K562 (cell line): Measurements from ENCODE around the gene HSPA1L. TPM values are rescaled to one million over a fixed set of nuclear protein-coding genes. Genes with fewer than 3 reads are reported as not detected.

Source experiments
- ATAC-seq: fragments of 200-7000 bp; cut with Tn5 transposase; 3 replicates; pipeline ENCODE4 v1.9.1; 2020; ENCODE audit warnings: moderate library complexity
- BruUV-seq: library from RNA; stranded (reverse); fragments of 400-500 nt; replicated peaks from 2 replicates; lab custom pipeline; 2021; lab: Mats Ljungman, UMichigan
- CTCF ChIA-PET: fragments of 300-600 bp; formaldehyde crosslinking; extraction: SDS; loops from one replicate; lab custom pipeline; 2021; ENCODE audit warnings: low intra/inter-chr PET ratio; lab: Yijun Ruan, JAX
- POLR2A ChIA-PET: fragments of 300-600, 350-650 bp; sonication (Branson Sonifier 250); formaldehyde crosslinking; extraction: SDS; loops from one replicate; lab custom pipeline; 2021; ENCODE audit warnings: antibody characterized with exemption, inconsistent platforms; lab: Yijun Ruan, JAX
- DNase-seq, 4 experiments: peaks; one replicate each; pipeline versions ENCODE4 v3.0.0 to v3.0.0-alpha.2; 2011 to 2018; ENCODE audit warnings: low spot score in 3 of 4, mixed read lengths in 3 of 4; ENCODE audit errors: extremely low read depth in 1 of 4
- FAIRE-seq: peaks from 2 replicates; lab custom pipeline; 2011; peaks lifted over from hg19 to GRCh38; lab: Jason Lieb, UNC
- H2AFZ ChIP-seq: 2 replicates; pipeline ENCODE4 v1.6.0; 2011; ENCODE audit warnings: low read depth, low read length, control low read depth, inconsistent platforms
- H3K27ac ChIP-seq: fragments of 200-600 bp; 3 replicates; pipeline ENCODE4 v1.8.0; 2011; ENCODE audit warnings: low read depth, mild to moderate bottlenecking, control low read depth, inconsistent platforms, low read length, moderate library complexity, mixed read lengths; ENCODE audit errors: extremely low read depth
- H3K27me3 ChIP-seq, 2 experiments: fragments of 300-600 bp in 1 of 2; 2 replicates in 1 of 2; 3 replicates in 1 of 2; pipeline versions ENCODE4 v1.6.0 to v1.8.0; 2011; ENCODE audit warnings: inconsistent platforms in 2 of 2, low read length in 2 of 2, mild to moderate bottlenecking in 1 of 2, mixed read lengths in 1 of 2, moderate library complexity in 1 of 2; ENCODE audit not compliant: control insufficient read depth in 2 of 2, insufficient read depth in 2 of 2
- H3K36me3 ChIP-seq: fragments of 300-600 bp; 3 replicates; pipeline ENCODE4 v1.8.0; 2011; ENCODE audit warnings: mild to moderate bottlenecking, low read length, inconsistent platforms; ENCODE audit not compliant: control insufficient read depth, insufficient read depth
- H3K4me1 ChIP-seq, 2 experiments: fragments of 200-600 bp in 1 of 2; replicated peaks in 1 of 2; 2 replicates in 1 of 2; 3 replicates in 1 of 2; pipeline versions ENCODE4 v1.5.1 to v1.8.0; 2011; ENCODE audit warnings: inconsistent platforms in 2 of 2, low read length in 2 of 2, mild to moderate bottlenecking in 1 of 2, mixed read lengths in 1 of 2, moderate library complexity in 1 of 2; ENCODE audit not compliant: control insufficient read depth in 2 of 2, insufficient read depth in 2 of 2
- H3K4me2 ChIP-seq: 2 replicates; pipeline ENCODE4 v1.6.1; 2011; ENCODE audit warnings: low read length, control low read depth, inconsistent platforms, mixed read lengths; ENCODE audit not compliant: insufficient read depth
- H3K4me3 ChIP-seq: fragments of 200-600 bp; sonication (generic), shearing (Covaris generic); 2 replicates; pipeline ENCODE4 v1.5.1; 2016; ENCODE audit warnings: control low read depth, inconsistent platforms
- H3K79me2 ChIP-seq: fragments of 200-600 bp; 3 replicates; pipeline ENCODE4 v1.8.0; 2011; ENCODE audit warnings: low read length, inconsistent platforms; ENCODE audit not compliant: control insufficient read depth, insufficient read depth
- H3K9ac ChIP-seq, 2 experiments: 2 replicates each; pipeline versions ENCODE4 v1.6.0 to v1.6.1; 2011; ENCODE audit warnings: low read depth in 2 of 2, low read length in 2 of 2, control low read depth in 1 of 2, inconsistent platforms in 1 of 2, mild to moderate bottlenecking in 1 of 2, mixed read lengths in 1 of 2; ENCODE audit not compliant: insufficient read depth in 1 of 2
- H3K9me1 ChIP-seq: one replicate; pipeline ENCODE4 v1.6.0; 2011; ENCODE audit warnings: inconsistent platforms, mild to moderate bottlenecking, low read length, moderate library complexity; ENCODE audit not compliant: control insufficient read depth, insufficient read depth
- H3K9me3 ChIP-seq: replicated peaks from 2 replicates; pipeline ENCODE4 v1.5.1; 2011; ENCODE audit warnings: low read depth, low read length, inconsistent platforms; ENCODE audit not compliant: control insufficient read depth, insufficient read depth
- H4K20me1 ChIP-seq: replicated peaks from 2 replicates; pipeline ENCODE4 v1.6.1; 2011; ENCODE audit warnings: low read length, inconsistent platforms, mixed read lengths; ENCODE audit not compliant: control insufficient read depth, insufficient read depth
- FOXA1 ChIP-seq: fragments of 450-650 bp; IDR thresholded peaks from 2 replicates; pipeline ENCODE4 v1.6.1; 2016; ENCODE audit warnings: mild to moderate bottlenecking, borderline replicate concordance
- FOXP1 ChIP-seq: sonication (generic); formaldehyde crosslinking; IDR thresholded peaks from 2 replicates; pipeline ENCODE4 v1.8.0; 2022; ENCODE audit warnings: mild to moderate bottlenecking, missing genetic modification reagents
- HDAC6 ChIP-seq: IDR thresholded peaks from 2 replicates; pipeline ENCODE4 v1.6.1; 2012; ENCODE audit warnings: low read depth, mild to moderate bottlenecking, control low read depth, inconsistent platforms, low read length, moderate library complexity
- POLR2AphosphoS2 ChIP-seq: IDR thresholded peaks from 2 replicates; pipeline ENCODE4 v1.6.1; 2012; ENCODE audit warnings: low read length, improper control_type of control experiment
- SIN3B ChIP-seq: fragments of 450-650 bp; IDR thresholded peaks from 2 replicates; pipeline ENCODE4 v1.6.1; 2017; ENCODE audit warnings: low read depth, mild to moderate bottlenecking, moderate library complexity
- SMAD3 ChIP-seq: fragments of 450-650 bp; formaldehyde crosslinking; conservative IDR thresholded peaks from 2 replicates; pipeline ENCODE4 v1.4.0; 2020; ENCODE audit warnings: mild to moderate bottlenecking
- TAL1 ChIP-seq: fragments of 450-650 bp; IDR thresholded peaks from 2 replicates; pipeline ENCODE4 v1.6.1; 2016; ENCODE audit warnings: mild to moderate bottlenecking
- ZNF282 ChIP-seq: sonication (generic); formaldehyde crosslinking; IDR thresholded peaks from 2 replicates; pipeline ENCODE4 v1.8.1; 2023; ENCODE audit warnings: missing genetic modification reagents
- WGBS: fragments of 100-300 bp; shearing (Covaris generic); methylation state at CpG from one replicate; pipeline ENCODE4 v1.1.6; 2016; ENCODE audit warnings: low coverage, mixed read lengths; ENCODE audit not compliant: insufficient coverage; ENCODE audit errors: missing lambda C conversion rate; 5-methylcytosine and 5-hydroxymethylcytosine counted together
- in situ Hi-C: fragments of 300-500 bp; cut with MboI; formaldehyde crosslinking; loops from 4 replicates; pipeline ENCODE4 v1.15.0; 2018; ENCODE audit warnings: inconsistent platforms, mixed read lengths
- intact Hi-C: fragments of 100-400 bp; cut with micrococcal nuclease; formaldehyde crosslinking; loops from 2 replicates; pipeline ENCODE4 v1.14.2; 2022
- polyA plus RNA-seq, 8 experiments: library from polyadenylated mRNA; depleted of rRNA in 4 of 8; stranded (reverse) in 5 of 8; unstranded in 3 of 8; fragments of >200 nt; fragmentation: Nextera tagmentation in 2 of 8; fragmentation: Illumina TruSeq in 1 of 8; extraction: Ambion mirVana in 2 of 8; extraction: Trizol in 1 of 8; gene quantifications; 2 replicates each; pipeline versions ENCODE4 v1.2.1 to v1.2.3, GENCODE V29; 2011 to 2014; ENCODE audit warnings: inconsistent platforms in 1 of 8, missing spikeins in 1 of 8
- total RNA-seq, 7 experiments: library from RNA; depleted of rRNA in 6 of 7; stranded (reverse); fragments of >200 nt in 6 of 7; fragmentation: Illumina TruSeq in 2 of 7; extraction: Trizol in 2 of 7; gene quantifications; 2 replicates each; pipeline versions ENCODE4 v1.2.1 to v1.2.3, GENCODE V29; 2011 to 2021; ENCODE audit warnings: low replicate concordance in 1 of 7
- TF ChIP-seq, protein P1 (sequence below): fragments of 450-650 bp; conservative IDR thresholded peaks from 2 replicates; pipeline ENCODE4 v1.6.1; 2016; ENCODE audit warnings: missing genetic modification characterization, low read depth, mild to moderate bottlenecking, control low read depth, missing compliant biosample characterization
- TF ChIP-seq, protein P2 (sequence below), 3 experiments: IDR thresholded peaks in 2 of 3; conservative IDR thresholded peaks in 1 of 3; 2 replicates each; pipeline ENCODE4 v1.5.1; 2011 to 2012; ENCODE audit warnings: low read length in 3 of 3, mild to moderate bottlenecking in 3 of 3, control low read depth in 2 of 3, improper control_type of control experiment in 1 of 3, inconsistent platforms in 1 of 3, low read depth in 1 of 3, mixed read lengths in 1 of 3, moderate library complexity in 1 of 3; ENCODE audit not compliant: insufficient read depth in 2 of 3

The HSPA1L gene
- total and polyA plus RNA-seq, 9 of the 15 experiments (the other 6 are each of a cell fraction or from before 2014, with no cell fraction given), result 0.14 to 2.1 (median 1.3) TPM

DNA sequence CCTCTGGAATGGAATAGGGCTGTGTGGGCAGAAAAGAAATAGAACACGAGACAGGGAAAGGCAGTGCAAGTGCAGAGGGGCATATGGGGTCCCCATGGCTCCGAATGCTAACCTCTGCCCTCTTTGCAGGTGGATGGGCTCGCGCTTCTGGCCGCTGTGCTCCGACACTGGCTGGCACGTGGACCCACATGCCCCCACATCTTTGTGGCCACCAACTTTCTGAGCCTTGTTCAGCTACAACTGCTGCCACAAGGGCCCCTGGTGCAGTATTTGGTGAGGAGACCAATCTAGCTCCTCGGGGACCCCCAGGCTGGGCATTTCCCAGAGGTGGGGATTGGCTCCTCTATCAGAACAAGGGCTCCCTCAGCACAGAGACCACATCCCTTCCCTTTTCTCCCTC lies 53.7 kb downstream of the HSPA1L start (continued):
- TF ChIP-seq, protein P1, sequence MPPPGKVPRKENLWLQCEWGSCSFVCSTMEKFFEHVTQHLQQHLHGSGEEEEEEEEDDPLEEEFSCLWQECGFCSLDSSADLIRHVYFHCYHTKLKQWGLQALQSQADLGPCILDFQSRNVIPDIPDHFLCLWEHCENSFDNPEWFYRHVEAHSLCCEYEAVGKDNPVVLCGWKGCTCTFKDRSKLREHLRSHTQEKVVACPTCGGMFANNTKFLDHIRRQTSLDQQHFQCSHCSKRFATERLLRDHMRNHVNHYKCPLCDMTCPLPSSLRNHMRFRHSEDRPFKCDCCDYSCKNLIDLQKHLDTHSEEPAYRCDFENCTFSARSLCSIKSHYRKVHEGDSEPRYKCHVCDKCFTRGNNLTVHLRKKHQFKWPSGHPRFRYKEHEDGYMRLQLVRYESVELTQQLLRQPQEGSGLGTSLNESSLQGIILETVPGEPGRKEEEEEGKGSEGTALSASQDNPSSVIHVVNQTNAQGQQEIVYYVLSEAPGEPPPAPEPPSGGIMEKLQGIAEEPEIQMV (tag), result no peak
- no peak for TF ChIP-seq SIN3B
- TF ChIP-seq FOXP1 (CRISPR knock-in tag), result no peak
- no peak for TF ChIP-seq TAL1
- no peak for TF ChIP-seq FOXA1
- TF ChIP-seq HDAC6, result 0 out of 2 replicates have a peak, but pooled peaks have one; percentile 31

DNA sequence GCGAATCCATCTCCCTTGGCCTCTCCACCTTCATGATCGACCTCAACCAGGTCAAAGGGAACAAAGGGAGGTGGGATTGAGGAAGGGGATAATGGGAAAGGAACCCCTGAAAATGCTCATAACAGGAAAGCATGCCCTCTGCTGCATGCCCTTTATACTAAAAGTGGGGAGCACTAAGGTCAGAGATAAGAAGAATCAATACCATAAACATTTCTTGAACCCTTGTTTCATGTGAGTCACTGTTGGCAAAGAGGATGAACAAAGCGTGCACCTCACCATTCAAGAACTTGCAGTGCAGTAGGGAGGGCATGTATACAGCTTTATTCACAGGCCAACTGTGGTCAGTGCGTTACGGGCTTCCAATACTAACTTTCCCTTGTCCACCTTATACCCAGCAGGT lies 54.3 kb downstream of the HSPA1L start:
- Histone ChIP-seq H3K9me1 (no peaks in the 10 kb centered on the region), H3K4me3 (no peak overlapping the region), H4K20me1 (no peaks in the 10 kb centered on the region), H3K27me3 (no peaks in the 10 kb centered on the region), H3K79me2 (no peaks in the 10 kb centered on the region), H3K9ac (peak overlapping the region in 1 of 2 experiments; percentile 33; a peak in 2 of 4 replicates), H2AFZ (no peak overlapping the region), H3K27ac (no peak overlapping the region), H3K36me3 (peaks cover 63% of the 10 kb centered on the region), H3K9me3 (no peaks in the 10 kb centered on the region), H3K4me1 (peaks cover 0 to 12% of the 10 kb centered on the region in 2 experiments; a peak in 3 of 5 replicates), H3K4me2 (no peak overlapping the region)
- DNase-seq (no peak), ATAC-seq (no peak)
- WGBS, result 72% methylated on average over 5 of the region's 5 CpGs
- BruUV-seq, result no TSS peak
- in situ Hi-C loops (no loop called here), intact Hi-C loops (no loop called here)
- POLR2A ChIA-PET, result interaction anchor here (1.0 to 6.6 kb wide), 9 partner anchors 8 to 67 kb away, joined by 3 to 85 read pairs (median 7); partner anchors contain the start of genes CLIC1, HSPA1B, MSH5 and VWA7
- CTCF ChIA-PET, result interaction anchor here (1.0 kb wide), 1 partner anchor 31 kb away, joined by 3 read pairs; no protein-coding TSS in a partner anchor
- TF ChIP-seq POLR2AphosphoS2 (peak; percentile 57; the same call in 1 of the 2 replicates), SMAD3 (no peak), ZNF282 (0 out of 2 replicates have a peak, but pooled peaks have one; percentile 55)
- TF ChIP-seq, protein P2, sequence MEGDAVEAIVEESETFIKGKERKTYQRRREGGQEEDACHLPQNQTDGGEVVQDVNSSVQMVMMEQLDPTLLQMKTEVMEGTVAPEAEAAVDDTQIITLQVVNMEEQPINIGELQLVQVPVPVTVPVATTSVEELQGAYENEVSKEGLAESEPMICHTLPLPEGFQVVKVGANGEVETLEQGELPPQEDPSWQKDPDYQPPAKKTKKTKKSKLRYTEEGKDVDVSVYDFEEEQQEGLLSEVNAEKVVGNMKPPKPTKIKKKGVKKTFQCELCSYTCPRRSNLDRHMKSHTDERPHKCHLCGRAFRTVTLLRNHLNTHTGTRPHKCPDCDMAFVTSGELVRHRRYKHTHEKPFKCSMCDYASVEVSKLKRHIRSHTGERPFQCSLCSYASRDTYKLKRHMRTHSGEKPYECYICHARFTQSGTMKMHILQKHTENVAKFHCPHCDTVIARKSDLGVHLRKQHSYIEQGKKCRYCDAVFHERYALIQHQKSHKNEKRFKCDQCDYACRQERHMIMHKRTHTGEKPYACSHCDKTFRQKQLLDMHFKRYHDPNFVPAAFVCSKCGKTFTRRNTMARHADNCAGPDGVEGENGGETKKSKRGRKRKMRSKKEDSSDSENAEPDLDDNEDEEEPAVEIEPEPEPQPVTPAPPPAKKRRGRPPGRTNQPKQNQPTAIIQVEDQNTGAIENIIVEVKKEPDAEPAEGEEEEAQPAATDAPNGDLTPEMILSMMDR (IDR thresholded peaks at IDR 0.05 in 2 of 3, conservative IDR thresholded peaks at IDR 0.05 in 1 of 3; ENCODE audit: insufficient read depth in 2 of 3, low read depth in 1 of 3, low read length in 3 of 3), result peak in 1 of 3 experiments; percentile 9; a peak in 1 of 6 replicates
- TF ChIP-seq, all 486 proteins: peak for 3
- no peak for FAIRE-seq
